Thyroid gland (tissue), 4 donors: ENCODE data around the gene HSPA9.

Experiments
- CTCF ChIP-seq, 6 experiments: fragments of 200-600 bp in 3 of 6; fragments of 450-650 bp in 3 of 6; sonication (generic) in 3 of 6; IDR thresholded peaks; one replicate each; pipeline ENCODE4 v1.5.1; 2016 to 2019; ENCODE audit warnings: antibody characterized with exemption in 6 of 6, mild to moderate bottlenecking in 2 of 6, inconsistent platforms in 1 of 6, moderate library complexity in 1 of 6
- POLR2A ChIP-seq, 2 donors: fragments of 450-650 bp; IDR thresholded peaks; one replicate each; pipeline ENCODE4 v1.6.1; 2017; ENCODE audit warnings: antibody characterized with exemption in 2 of 2, mild to moderate bottlenecking in 2 of 2, moderate library complexity in 1 of 2

GRCh38 chr5:138543730-138544104 lies 31.5 kb downstream of the HSPA9 start:
- TF ChIP-seq CTCF (IDR thresholded peaks at IDR 0.05), result no peak
- no peak for TF ChIP-seq POLR2A (IDR thresholded peaks at IDR 0.05)
